HG02973 (cell line): Measurements from ENCODE around the gene APMAP.

Experiments used
- ATAC-seq: cut with Tn5 transposase; IDR thresholded peaks from one replicate; pipeline ENCODE4 v1.9.1; 2021; ENCODE audit warnings: moderate library complexity; ENCODE audit not compliant: unreplicated experiment

APMAP gene

GRCh38 chr20:24992487-24993205 lies at the start of gene APMAP:
TSS of gene APMAP (minus strand) at chr20:24992751. CDS start at chr20:24992688, 63 bp downstream.
- ATAC-seq, result peak; percentile 95

- ATAC-seq, result no peak
Observed at GRCh38 chr20:25041813-25042530, 49.4 kb upstream of the APMAP start.

GRCh38 chr20:25040438-25040831 lies 47.9 kb upstream of the APMAP start:
- ATAC-seq, result no peak

- no peak for ATAC-seq
Observed at GRCh38 chr20:25039697-25040437, 47.3 kb upstream of the APMAP start.

GRCh38 chr20:25038591-25039015 lies 46.1 kb upstream of the APMAP start:
- no peak for ATAC-seq

GRCh38 chr20:25038103-25038410 lies 45.5 kb upstream of the APMAP start:
- ATAC-seq, result no peak

GRCh38 chr20:25037288-25038102 lies 44.9 kb upstream of the APMAP start:
- ATAC-seq, result no peak

GRCh38 chr20:25036331-25036936 lies 43.9 kb upstream of the APMAP start:
- ATAC-seq, result no peak

- no peak for ATAC-seq
Observed at GRCh38 chr20:25035921-25036320, 43.4 kb upstream of the APMAP start.

- no peak for ATAC-seq
Observed at GRCh38 chr20:25033924-25034300, 41.4 kb upstream of the APMAP start.

GRCh38 chr20:25033265-25033923 lies 40.8 kb upstream of the APMAP start:
- ATAC-seq, result no peak

- no peak for ATAC-seq
Observed at GRCh38 chr20:25032478-25033264, 40.1 kb upstream of the APMAP start.

- ATAC-seq, result no peak
Observed at GRCh38 chr20:25032065-25032477, 39.5 kb upstream of the APMAP start.

- ATAC-seq, result no peak
Observed at GRCh38 chr20:25031241-25031640, 38.7 kb upstream of the APMAP start.

- ATAC-seq, result no peak
Observed at GRCh38 chr20:25030649-25031207, 38.2 kb upstream of the APMAP start.

GRCh38 chr20:25030007-25030648 lies 37.6 kb upstream of the APMAP start:
- no peak for ATAC-seq

GRCh38 chr20:25025986-25026605 lies 33.5 kb upstream of the APMAP start:
- ATAC-seq, result no peak
